ENCODE results near the gene FBXO17.

The FBXO17 gene

GRCh38 chr19:38977445-38978325 lies 2.1 kb upstream of the FBXO17 start:
- H3K9ac ChIP-seq: no peak overlapping the region
- H3K4me3 ChIP-seq (ENCODE audit: low read depth, low read length): no peak overlapping the region
- peak overlapping the region; percentile 59 for H3K27ac ChIP-seq
- TF ChIP-seq CTCF (IDR thresholded peaks at IDR 0.05): no peak
- no peaks in the 10 kb centered on the region for H3K9me3 ChIP-seq (ENCODE audit: control insufficient read depth, low read length)
- H3K27me3 ChIP-seq (ENCODE audit: control insufficient read depth, insufficient read depth, low read length): no peaks in the 10 kb centered on the region
- H3K4me2 ChIP-seq (ENCODE audit: low read length): peak overlapping the region; percentile 9
- peaks cover 5% of the 10 kb centered on the region for H3K79me2 ChIP-seq
- H3K4me1 ChIP-seq: no peaks in the 10 kb centered on the region
- H3K36me3 ChIP-seq (ENCODE audit: control insufficient read depth, insufficient read depth, low read length): no peaks in the 10 kb centered on the region
- H2AFZ ChIP-seq: peak overlapping the region; percentile 71

GRCh38 chr19:38975861-38976271 lies 324 bp upstream of the FBXO17 start:
- peak overlapping the region; percentile 65 for H3K4me2 ChIP-seq (ENCODE audit: low read length)
- H3K9ac ChIP-seq: no peak overlapping the region
- H3K4me3 ChIP-seq (ENCODE audit: low read depth, low read length): peak overlapping the region; percentile 41
- H3K9me3 ChIP-seq (ENCODE audit: control insufficient read depth, low read length): no peaks in the 10 kb centered on the region
- no peaks in the 10 kb centered on the region for H3K27me3 ChIP-seq (ENCODE audit: control insufficient read depth, insufficient read depth, low read length)
- no peak for TF ChIP-seq CTCF (IDR thresholded peaks at IDR 0.05)
- peak overlapping the region; percentile 81 for H2AFZ ChIP-seq
- peak overlapping the region; percentile 55 for H3K27ac ChIP-seq
- H3K36me3 ChIP-seq (ENCODE audit: control insufficient read depth, insufficient read depth, low read length): no peaks in the 10 kb centered on the region
- H3K4me1 ChIP-seq: no peaks in the 10 kb centered on the region
- H3K79me2 ChIP-seq: peaks cover 8% of the 10 kb centered on the region

- peaks cover 13% of the 10 kb centered on the region for H3K79me2 ChIP-seq
- H3K36me3 ChIP-seq (ENCODE audit: control insufficient read depth, insufficient read depth, low read length): no peaks in the 10 kb centered on the region
- TF ChIP-seq CTCF (IDR thresholded peaks at IDR 0.05): no peak
- H3K4me3 ChIP-seq (ENCODE audit: low read depth, low read length): peak overlapping the region; percentile 77
- H3K9me3 ChIP-seq (ENCODE audit: control insufficient read depth, low read length): no peaks in the 10 kb centered on the region
- peak overlapping the region; percentile 64 for H3K4me2 ChIP-seq (ENCODE audit: low read length)
- H2AFZ ChIP-seq: peak overlapping the region; percentile 76
- H3K9ac ChIP-seq: no peak overlapping the region
- H3K4me1 ChIP-seq: no peaks in the 10 kb centered on the region
- H3K27me3 ChIP-seq (ENCODE audit: control insufficient read depth, insufficient read depth, low read length): no peaks in the 10 kb centered on the region
- H3K27ac ChIP-seq: peak overlapping the region; percentile 69
These were observed 823 bp downstream of the FBXO17 start for GRCh38 chr19:38974624-38975213.

- Histone ChIP-seq H3K4me3 (ENCODE audit: low read depth, low read length) (no peak overlapping the region), H3K36me3 (ENCODE audit: control insufficient read depth, insufficient read depth, low read length) (no peaks in the 10 kb centered on the region), H3K9me3 (ENCODE audit: control insufficient read depth, low read length) (no peaks in the 10 kb centered on the region), H3K4me2 (ENCODE audit: low read length) (no peak overlapping the region), H3K27ac (no peak overlapping the region), H2AFZ (no peak overlapping the region), H3K27me3 (ENCODE audit: control insufficient read depth, insufficient read depth, low read length) (no peaks in the 10 kb centered on the region), H3K4me1 (no peaks in the 10 kb centered on the region), H3K79me2 (peaks cover 13% of the 10 kb centered on the region), H3K9ac (no peak overlapping the region)
- no peak for TF ChIP-seq CTCF (IDR thresholded peaks at IDR 0.05)
These were observed 3.9 kb downstream of the FBXO17 start for GRCh38 chr19:38971672-38972071.
